OCI-LY7 (cell line): ENCODE results near the gene TC2N. TPM values are rescaled to one million over a fixed set of nuclear protein-coding genes. Genes with fewer than 3 reads are reported as not detected.

ENCODE experiments used
- BruUV-seq: library from RNA; stranded (reverse); fragments of 400-500 nt; replicated peaks from 2 replicates; lab custom pipeline; 2021; lab: Mats Ljungman, UMichigan
- CTCF ChIA-PET: fragments of 300-600 bp; sonication (Branson Sonifier 250); formaldehyde crosslinking; loops from one replicate; lab custom pipeline; 2022; ENCODE audit warnings: antibody characterized with exemption; ENCODE audit not compliant: unreplicated experiment; lab: Charles Lee
- POLR2A ChIA-PET: fragments of 300-600 bp; sonication (Branson Sonifier 250); formaldehyde crosslinking; loops from one replicate; lab custom pipeline; 2022; ENCODE audit warnings: antibody characterized with exemption; lab: Charles Lee
- DNase-seq: peaks from one replicate; pipeline ENCODE4 v3.0.0-alpha.2; 2015; ENCODE audit warnings: low spot score
- H2AFZ ChIP-seq: fragments of 200-600 bp; sonication (generic), shearing (Covaris generic); 2 replicates; pipeline ENCODE4 v1.6.1; 2014; ENCODE audit warnings: mild to moderate bottlenecking, antibody characterized with exemption, low read length, moderate library complexity
- H3K27ac ChIP-seq: fragments of 200-600 bp; sonication (generic); 2 replicates; pipeline ENCODE4 v1.5.1; 2014; ENCODE audit warnings: mixed run types, low read depth, mild to moderate bottlenecking, moderate library complexity, low read length, inconsistent platforms; ENCODE audit not compliant: poor library complexity, severe bottlenecking
- H3K36me3 ChIP-seq: fragments of 200-600 bp; sonication (generic); 2 replicates; pipeline ENCODE4 v1.6.1; 2014; ENCODE audit warnings: mild to moderate bottlenecking, antibody characterized with exemption, low read length, moderate library complexity, mixed read lengths; ENCODE audit not compliant: insufficient read depth
- H3K4me1 ChIP-seq: fragments of 200-600 bp; sonication (generic); 2 replicates; pipeline ENCODE4 v1.5.1; 2014; ENCODE audit warnings: mild to moderate bottlenecking, low read length; ENCODE audit not compliant: insufficient read depth, poor library complexity, severe bottlenecking
- H3K4me2 ChIP-seq: fragments of 200-600 bp; sonication (generic); 2 replicates; pipeline ENCODE4 v1.6.1; 2014; ENCODE audit warnings: mild to moderate bottlenecking, low read length
- H3K4me3 ChIP-seq: fragments of 200-600 bp; sonication (generic); 2 replicates; pipeline ENCODE4 v1.5.1; 2014; ENCODE audit warnings: mild to moderate bottlenecking, low read depth, low read length; ENCODE audit not compliant: poor library complexity, severe bottlenecking
- H3K79me2 ChIP-seq: fragments of 200-600 bp; sonication (generic); 2 replicates; pipeline ENCODE4 v1.6.1; 2016; ENCODE audit warnings: low read depth, mild to moderate bottlenecking, low read length, moderate library complexity, mixed read lengths; ENCODE audit not compliant: insufficient read depth
- H3K9me2 ChIP-seq: fragments of 200-600 bp; sonication (generic); 2 replicates; pipeline ENCODE4 v1.6.1; 2016; ENCODE audit warnings: mild to moderate bottlenecking, low read length, mixed read lengths; ENCODE audit not compliant: insufficient read depth
- H3K9me3 ChIP-seq: fragments of 200-600 bp; sonication (generic); 2 replicates; pipeline ENCODE4 v1.6.1; 2014; ENCODE audit warnings: mild to moderate bottlenecking, mixed run types, low read length, mixed read lengths
- H4K20me1 ChIP-seq: fragments of 200-600 bp; sonication (generic); 2 replicates; pipeline ENCODE4 v1.6.1; 2014; ENCODE audit warnings: mild to moderate bottlenecking, antibody characterized with exemption, low read length, moderate library complexity, mixed read lengths; ENCODE audit not compliant: insufficient read depth
- CTCF ChIP-seq: fragments of 200-600 bp; sonication (generic); conservative IDR thresholded peaks from 2 replicates; pipeline ENCODE4 v1.5.1; 2014; ENCODE audit warnings: mild to moderate bottlenecking, antibody characterized with exemption, low read length, moderate library complexity, mixed read lengths
- EZH2phosphoT487 ChIP-seq: fragments of 200-600 bp; sonication (generic); IDR thresholded peaks from 2 replicates; pipeline ENCODE4 v1.6.1; 2018; ENCODE audit warnings: low read depth, borderline replicate concordance, mild to moderate bottlenecking, mixed run types, antibody characterized with exemption, low read length, moderate library complexity, mixed read lengths
- intact Hi-C: fragments of 100-400 bp; cut with micrococcal nuclease; formaldehyde crosslinking; loops from one replicate; pipeline ENCODE4 v1.10.0; 2022; ENCODE audit not compliant: unreplicated experiment
- total RNA-seq, 2 experiments: library from RNA; depleted of rRNA in 1 of 2; stranded (reverse); fragments of >200 nt in 1 of 2; shearing (Covaris generic) in 1 of 2; gene quantifications; 2 replicates each; pipeline ENCODE4 v1.2.3, GENCODE V29; 2014 to 2022

The TC2N gene
- total RNA-seq, 2 experiments from 2014 or later = 0.57 TPM; not detected in 1

- Histone ChIP-seq H2AFZ (no peak overlapping the region), H3K9me2 (no peaks in the 10 kb centered on the region), H3K9me3 (no peaks in the 10 kb centered on the region), H3K36me3 (no peaks in the 10 kb centered on the region), H3K4me2 (no peak overlapping the region), H3K4me3 (no peak overlapping the region), H3K27ac (no peak overlapping the region), H3K4me1 (no peaks in the 10 kb centered on the region), H3K79me2 (no peaks in the 10 kb centered on the region), H4K20me1 (no peaks in the 10 kb centered on the region)
- CTCF ChIA-PET = no interaction called here
- no peak for DNase-seq
- intact Hi-C loops = no loop called here
- POLR2A ChIA-PET = no interaction called here
- TF ChIP-seq CTCF (no peak), EZH2phosphoT487 (no peak)
- no TSS peak for BruUV-seq
These were observed 122.0 kb downstream of the TC2N start for GRCh38 chr14:91745344-91745743.

- CTCF ChIA-PET = no interaction called here
These were observed 123.3 kb downstream of the TC2N start for GRCh38 chr14:91744068-91744480.

GRCh38 chr14:91743305-91743653 lies 124.1 kb downstream of the TC2N start:
- intact Hi-C loops = no loop called here
- H3K9me3 ChIP-seq = no peaks in the 10 kb centered on the region
- H3K36me3 ChIP-seq = no peaks in the 10 kb centered on the region
- ChIA-PET CTCF (no interaction called here), POLR2A (no interaction called here)
- H2AFZ ChIP-seq = no peak overlapping the region
- H3K9me2 ChIP-seq = no peaks in the 10 kb centered on the region
- H3K4me2 ChIP-seq = no peak overlapping the region
- no peak overlapping the region for H3K4me3 ChIP-seq
- DNase-seq = no peak
- TF ChIP-seq CTCF (no peak), EZH2phosphoT487 (no peak)
- H3K4me1 ChIP-seq = no peaks in the 10 kb centered on the region
- BruUV-seq = no TSS peak
- H3K27ac ChIP-seq = no peak overlapping the region
- no peaks in the 10 kb centered on the region for H4K20me1 ChIP-seq
- no peaks in the 10 kb centered on the region for H3K79me2 ChIP-seq

More at GRCh38 chr14:91744068-91744480, 123.3 kb downstream of the TC2N start:
- no peak for DNase-seq
- Histone ChIP-seq H3K9me3 (no peaks in the 10 kb centered on the region), H4K20me1 (no peaks in the 10 kb centered on the region), H3K4me1 (no peaks in the 10 kb centered on the region), H3K4me3 (no peak overlapping the region), H3K79me2 (no peaks in the 10 kb centered on the region), H3K4me2 (no peak overlapping the region), H2AFZ (no peak overlapping the region), H3K36me3 (no peaks in the 10 kb centered on the region), H3K27ac (no peak overlapping the region), H3K9me2 (no peaks in the 10 kb centered on the region)
- POLR2A ChIA-PET = no interaction called here
- no TSS peak for BruUV-seq
- intact Hi-C loops = no loop called here
- TF ChIP-seq EZH2phosphoT487 = no peak
- no peak for TF ChIP-seq CTCF
